GM20000 (cell line): ENCODE data around the gene TBC1D5.
A peak's percentile ranks its signal among the peaks of the same experiment; 100 is the strongest.

Source experiments
- DNase-seq: peaks from one replicate; pipeline ENCODE4 v3.0.0; 2012; ENCODE audit warnings: low spot score
- CTCF ChIP-seq: IDR thresholded peaks from 2 replicates; pipeline ENCODE4 v1.5.1; 2012; ENCODE audit warnings: mild to moderate bottlenecking, control low read depth; ENCODE audit errors: extremely low read depth, missing control alignments

TBC1D5 gene

GRCh38 chr3:17411157-17411877 is 331.1 kb downstream of the TBC1D5 start:
- no peak for DNase-seq
- no peak for TF ChIP-seq CTCF

GRCh38 chr3:17407576-17407975 is 334.9 kb downstream of the TBC1D5 start:
- no peak for DNase-seq
- TF ChIP-seq CTCF, result no peak

DNA sequence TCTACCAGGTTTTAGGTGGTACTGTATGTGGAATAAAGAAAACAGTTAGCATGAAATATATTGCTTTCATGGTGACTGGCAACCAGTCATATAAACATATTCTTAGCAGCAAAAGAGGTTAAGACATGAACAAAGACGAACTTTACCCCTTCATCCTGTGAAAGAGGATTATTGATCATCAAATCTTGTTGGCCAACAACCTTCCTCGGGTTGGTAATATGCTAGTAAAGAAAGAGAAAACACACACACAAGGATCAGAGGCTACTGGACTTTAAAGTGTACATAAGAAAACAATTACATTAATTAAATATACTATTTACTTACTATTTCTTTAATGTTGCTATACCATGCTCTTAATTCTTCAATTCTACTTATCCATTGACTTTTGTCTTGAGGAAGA is 337.9 kb downstream of the TBC1D5 start:
- TF ChIP-seq CTCF, result no peak
- no peak for DNase-seq

- DNase-seq, result no peak
- no peak for TF ChIP-seq CTCF
These were observed 340.0 kb downstream of the TBC1D5 start for GRCh38 chr3:17402442-17402841.

- DNase-seq, result no peak
- TF ChIP-seq CTCF, result no peak
These were observed 340.5 kb downstream of the TBC1D5 start for GRCh38 chr3:17401912-17402311.

DNA sequence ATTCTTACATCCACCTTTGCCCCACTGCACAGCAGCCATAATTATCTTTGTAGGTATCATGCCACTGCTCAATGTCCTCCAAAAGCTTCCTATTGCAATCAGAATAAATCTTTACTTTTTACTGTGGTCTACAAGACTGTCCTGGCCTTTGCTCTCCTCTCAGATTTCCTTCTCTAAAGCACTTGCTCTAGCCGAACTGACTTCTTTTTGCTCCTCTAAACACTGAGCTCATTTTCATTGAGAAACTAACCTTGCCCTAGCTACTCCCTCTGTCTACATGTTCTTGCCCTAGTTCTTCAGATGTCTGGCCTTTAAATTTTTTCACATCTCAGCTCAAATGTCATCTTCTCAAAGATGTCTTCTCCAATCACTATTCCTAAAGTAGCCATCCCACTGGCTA is 342.8 kb downstream of the TBC1D5 start:
- TF ChIP-seq CTCF, result no peak
- DNase-seq, result no peak

GRCh38 chr3:17398959-17399551 is 343.4 kb downstream of the TBC1D5 start:
- TF ChIP-seq CTCF, result no peak
- DNase-seq, result peak; percentile 17
